Fibroblast of mammary gland (primary cell): ENCODE data around the gene SAE1.
"Not testable (repeated sequence)": the region's sequence is repeated elsewhere in the genome, so short reads cannot be mapped to it uniquely, and the experiment has no call there.

Experiments used
- DNase-seq: peaks from one replicate; pipeline ENCODE4 v3.0.0-alpha.2; 2010; ENCODE audit warnings: low read depth
- H3K4me3 ChIP-seq: 2 replicates; pipeline ENCODE4 v1.5.1; 2011; ENCODE audit warnings: low read depth, mild to moderate bottlenecking, low read length, moderate library complexity; ENCODE audit not compliant: control insufficient read depth
- TF ChIP-seq, protein P1 (sequence below): conservative IDR thresholded peaks from 2 replicates; pipeline ENCODE4 v1.5.1; 2011; ENCODE audit warnings: low read depth, low read length, inconsistent platforms; ENCODE audit not compliant: control insufficient read depth, insufficient read depth

SAE1 gene

DNA sequence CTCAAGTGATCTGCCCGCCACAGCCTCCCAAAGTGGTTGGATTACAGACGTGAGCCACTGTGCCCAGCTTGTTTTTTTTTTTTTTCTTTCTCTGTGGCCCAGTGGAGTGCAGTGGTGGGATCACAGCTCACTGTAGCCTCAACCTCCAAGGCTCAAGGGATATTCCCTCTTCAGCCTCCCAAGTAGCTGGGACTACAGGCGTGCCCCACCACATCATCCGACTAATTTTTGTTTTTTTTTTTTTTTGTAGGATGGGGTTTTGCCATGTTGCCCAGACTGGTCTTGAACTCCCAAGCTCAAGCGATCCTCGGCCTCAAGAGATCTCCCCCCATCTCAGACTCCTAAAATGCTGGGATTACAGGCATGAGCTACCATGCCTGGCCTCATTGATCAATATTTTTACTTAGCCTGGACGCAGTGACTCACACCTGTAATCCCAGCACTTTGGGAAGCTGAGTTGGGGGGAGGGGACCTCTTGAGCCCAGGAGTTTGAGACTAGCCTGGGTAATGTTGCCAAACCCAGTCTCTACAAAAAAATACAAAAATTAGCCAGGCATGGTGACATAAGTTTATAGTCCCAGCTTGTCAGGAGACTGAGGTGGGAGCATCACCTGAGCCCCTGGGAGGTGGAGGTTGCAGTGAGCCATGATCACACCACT, 1.7 kb downstream of the SAE1 start:
- H3K4me3 ChIP-seq = peak overlapping the region; percentile 96
- DNase-seq = no peak
- TF ChIP-seq, protein P1, sequence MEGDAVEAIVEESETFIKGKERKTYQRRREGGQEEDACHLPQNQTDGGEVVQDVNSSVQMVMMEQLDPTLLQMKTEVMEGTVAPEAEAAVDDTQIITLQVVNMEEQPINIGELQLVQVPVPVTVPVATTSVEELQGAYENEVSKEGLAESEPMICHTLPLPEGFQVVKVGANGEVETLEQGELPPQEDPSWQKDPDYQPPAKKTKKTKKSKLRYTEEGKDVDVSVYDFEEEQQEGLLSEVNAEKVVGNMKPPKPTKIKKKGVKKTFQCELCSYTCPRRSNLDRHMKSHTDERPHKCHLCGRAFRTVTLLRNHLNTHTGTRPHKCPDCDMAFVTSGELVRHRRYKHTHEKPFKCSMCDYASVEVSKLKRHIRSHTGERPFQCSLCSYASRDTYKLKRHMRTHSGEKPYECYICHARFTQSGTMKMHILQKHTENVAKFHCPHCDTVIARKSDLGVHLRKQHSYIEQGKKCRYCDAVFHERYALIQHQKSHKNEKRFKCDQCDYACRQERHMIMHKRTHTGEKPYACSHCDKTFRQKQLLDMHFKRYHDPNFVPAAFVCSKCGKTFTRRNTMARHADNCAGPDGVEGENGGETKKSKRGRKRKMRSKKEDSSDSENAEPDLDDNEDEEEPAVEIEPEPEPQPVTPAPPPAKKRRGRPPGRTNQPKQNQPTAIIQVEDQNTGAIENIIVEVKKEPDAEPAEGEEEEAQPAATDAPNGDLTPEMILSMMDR = no peak

DNA sequence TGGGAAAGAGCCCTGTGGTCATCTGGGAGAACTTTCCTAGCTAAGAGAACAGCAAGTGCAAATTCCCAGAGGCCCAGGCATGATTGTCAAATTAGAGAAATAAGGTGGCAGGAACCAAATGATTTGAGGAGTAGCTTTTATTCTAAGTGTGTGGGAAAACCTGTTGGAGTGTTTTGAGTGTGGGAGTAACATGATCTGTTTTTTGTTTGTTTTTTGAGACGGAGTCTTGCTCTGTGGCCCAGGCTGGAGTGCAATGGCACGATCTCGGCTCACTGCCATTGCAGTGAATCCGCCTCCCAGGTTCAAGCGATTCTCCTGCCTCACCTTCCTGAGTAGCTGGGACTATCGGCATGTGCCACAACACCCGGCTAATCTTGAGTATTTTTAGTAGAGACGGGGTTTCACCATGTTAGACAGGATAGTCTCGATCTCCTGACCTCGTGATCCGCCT, 2.4 kb downstream of the SAE1 start:
- no peak overlapping the region for H3K4me3 ChIP-seq
- TF ChIP-seq, protein P1 = no peak
- DNase-seq = no peak

DNA sequence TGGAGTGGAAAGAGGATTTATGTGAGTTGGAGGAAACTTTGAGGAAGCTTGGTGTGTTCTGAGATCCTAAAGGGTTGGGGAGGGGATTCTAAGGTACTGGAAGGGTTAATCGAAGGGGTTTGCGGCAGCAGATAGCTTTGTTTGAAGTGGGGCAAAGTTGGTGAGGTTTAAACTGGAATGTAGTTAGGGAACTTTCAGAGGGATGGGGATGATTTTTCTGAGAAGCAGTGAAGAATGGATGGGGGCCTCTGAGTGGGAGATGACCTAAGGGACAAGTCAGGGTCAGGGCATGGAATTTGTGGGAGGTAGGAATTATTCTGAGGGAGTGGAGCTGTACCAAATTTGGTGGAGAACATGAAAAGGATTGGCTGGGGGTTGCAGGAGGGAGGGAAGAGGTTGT, 3.9 kb downstream of the SAE1 start:
- TF ChIP-seq, protein P1 = no peak
- H3K4me3 ChIP-seq = no peak overlapping the region
- DNase-seq = no peak

DNA sequence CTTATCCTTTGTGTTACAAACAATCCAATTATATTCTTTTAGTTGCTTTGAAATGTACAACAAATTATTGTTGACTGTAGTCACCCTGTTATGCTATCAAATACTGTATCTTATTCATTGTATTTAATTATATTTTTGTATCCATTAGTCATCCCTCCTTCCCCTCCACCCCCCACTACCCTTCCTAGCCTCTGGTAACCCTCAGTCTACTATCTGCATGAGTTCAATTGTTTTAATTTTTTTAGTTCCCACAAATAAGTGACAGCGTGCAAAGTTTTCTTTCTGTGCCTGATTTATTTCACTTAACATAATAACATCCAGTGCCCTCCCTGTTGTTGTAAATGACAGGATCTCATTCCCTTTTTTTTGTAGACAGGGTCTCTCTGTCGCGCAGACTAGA, 4.5 kb downstream of the SAE1 start:
- no peak overlapping the region for H3K4me3 ChIP-seq
- TF ChIP-seq, protein P1 = no peak
- DNase-seq = no peak

DNA sequence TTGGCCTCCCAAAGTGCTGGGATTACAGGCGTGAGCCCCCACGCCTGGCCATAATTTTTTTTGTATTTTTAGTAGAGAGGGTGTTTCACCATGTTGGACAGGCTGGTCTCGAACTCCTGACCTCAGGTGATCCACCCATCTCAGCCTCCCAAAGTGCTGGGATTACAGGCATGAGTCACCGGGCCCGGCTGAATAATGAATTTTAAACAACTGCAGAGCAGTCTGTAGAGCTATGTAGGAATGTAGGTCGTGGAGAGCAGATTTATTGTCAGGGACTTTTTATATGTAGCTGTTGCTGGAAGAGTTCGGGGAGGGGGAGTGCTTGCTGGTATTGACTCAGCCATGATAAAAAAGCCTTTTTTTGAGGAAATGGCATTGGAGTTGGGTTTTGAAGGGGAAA, 10.6 kb downstream of the SAE1 start:
- not testable (repeated sequence) for H3K4me3 ChIP-seq
- peak; percentile 54 for DNase-seq

DNA sequence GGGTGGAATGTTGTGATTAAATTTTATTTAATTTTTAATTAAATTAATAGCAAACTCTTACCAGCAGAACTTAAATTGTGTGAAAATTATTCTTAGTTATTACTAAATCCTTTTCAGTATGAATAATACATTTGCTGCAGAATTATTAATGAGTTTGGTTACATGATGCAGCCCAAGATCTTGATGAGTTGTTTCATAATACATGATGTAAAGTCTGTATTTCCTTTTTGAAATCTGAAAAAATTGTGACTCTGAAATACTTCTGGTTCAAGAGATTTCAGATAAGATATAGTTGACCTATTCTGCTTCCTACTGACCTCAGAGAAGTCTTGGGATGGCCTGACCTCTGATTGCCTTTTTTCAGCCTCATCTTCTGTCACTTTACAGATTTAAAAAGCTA, 11.1 kb downstream of the SAE1 start:
- TF ChIP-seq, protein P1 = no peak
- no peak for DNase-seq
- H3K4me3 ChIP-seq = no peak overlapping the region

DNA sequence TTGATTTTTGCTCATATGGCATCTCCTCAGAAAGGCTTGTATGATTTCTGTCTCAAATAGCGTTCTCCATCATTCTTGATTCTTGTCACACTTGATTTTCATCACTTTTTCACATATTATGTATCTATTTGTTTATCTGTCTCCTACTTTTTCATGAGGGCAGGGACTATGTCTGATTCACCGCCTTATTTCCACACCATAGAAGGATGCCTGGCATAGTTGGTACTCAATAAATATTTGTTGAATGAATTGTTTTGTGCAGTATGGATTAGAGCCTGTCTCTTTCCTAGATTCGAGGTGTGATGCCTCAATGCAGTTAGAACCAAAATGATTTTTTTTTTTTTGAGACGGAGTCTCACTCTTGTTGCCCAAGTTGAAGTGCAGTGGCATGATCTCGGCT, 12.1 kb downstream of the SAE1 start:
- DNase-seq = no peak

More for the DNA sequence above, 12.1 kb downstream of the SAE1 start:
- no peak overlapping the region for H3K4me3 ChIP-seq
- TF ChIP-seq, protein P1 = no peak
